Fibroblast of skin of left biceps (primary cell): Measurements from ENCODE around the gene CRCP.
"Not testable (repeated sequence)": the region's sequence is repeated elsewhere in the genome, so short reads cannot be mapped to it uniquely, and the experiment has no call there.

Experiments used
- DNase-seq, 2 experiments: peaks; one replicate each; pipeline ENCODE4 v3.0.0-alpha.2; 2013; ENCODE audit warnings: low read depth in 2 of 2

The CRCP gene

GRCh38 chr7:66114743-66115649, at the start of gene CRCP:
TSS of gene CRCP (plus strand) at chr7:66114847. CDS start at chr7:66114963, 116 bp downstream.
- peak in 1 of 2 experiments; percentile 25 for DNase-seq

- no peak for DNase-seq
Observed at GRCh38 chr7:66069732-66070131, 44.9 kb upstream of the CRCP start.

DNA sequence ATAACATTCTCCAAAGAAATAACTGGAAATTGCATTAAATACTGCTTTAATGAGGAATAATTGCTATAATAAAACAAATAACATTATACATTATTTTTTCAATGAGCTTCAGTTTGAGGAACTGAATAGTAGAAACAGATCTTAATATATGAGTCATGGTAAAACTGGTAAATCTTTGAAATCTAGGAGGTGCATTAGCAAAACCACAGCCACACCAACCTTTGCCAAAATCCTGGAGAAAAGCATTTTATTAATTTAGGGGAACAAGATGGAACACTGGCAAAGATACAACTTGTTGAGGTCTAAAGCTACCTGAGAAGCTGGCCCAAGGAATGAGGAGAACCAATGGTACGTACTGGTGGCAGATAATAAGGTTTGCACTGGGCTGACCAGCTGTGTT, 44.4 kb upstream of the CRCP start:
- DNase-seq = no peak

DNA sequence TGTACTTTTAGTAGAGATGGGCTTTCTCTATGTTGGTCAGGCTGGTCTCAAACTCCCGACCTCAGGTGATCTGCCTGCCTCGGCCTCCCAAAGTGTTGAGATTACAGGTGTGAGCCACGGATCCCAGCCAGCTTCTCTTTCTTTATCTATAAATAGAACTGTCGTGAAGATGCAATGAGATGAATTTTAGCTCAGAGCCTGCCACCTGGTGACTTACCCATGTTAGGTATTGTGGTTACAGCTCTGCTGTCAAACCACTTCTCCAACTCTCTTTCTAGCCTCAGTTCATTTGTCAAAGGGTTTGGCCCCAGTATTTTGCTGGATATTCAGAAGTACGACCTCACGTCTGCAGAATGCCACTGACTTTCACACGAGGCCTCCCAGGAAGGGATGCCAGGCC, 42.4 kb upstream of the CRCP start:
- DNase-seq = not testable (repeated sequence)

DNA sequence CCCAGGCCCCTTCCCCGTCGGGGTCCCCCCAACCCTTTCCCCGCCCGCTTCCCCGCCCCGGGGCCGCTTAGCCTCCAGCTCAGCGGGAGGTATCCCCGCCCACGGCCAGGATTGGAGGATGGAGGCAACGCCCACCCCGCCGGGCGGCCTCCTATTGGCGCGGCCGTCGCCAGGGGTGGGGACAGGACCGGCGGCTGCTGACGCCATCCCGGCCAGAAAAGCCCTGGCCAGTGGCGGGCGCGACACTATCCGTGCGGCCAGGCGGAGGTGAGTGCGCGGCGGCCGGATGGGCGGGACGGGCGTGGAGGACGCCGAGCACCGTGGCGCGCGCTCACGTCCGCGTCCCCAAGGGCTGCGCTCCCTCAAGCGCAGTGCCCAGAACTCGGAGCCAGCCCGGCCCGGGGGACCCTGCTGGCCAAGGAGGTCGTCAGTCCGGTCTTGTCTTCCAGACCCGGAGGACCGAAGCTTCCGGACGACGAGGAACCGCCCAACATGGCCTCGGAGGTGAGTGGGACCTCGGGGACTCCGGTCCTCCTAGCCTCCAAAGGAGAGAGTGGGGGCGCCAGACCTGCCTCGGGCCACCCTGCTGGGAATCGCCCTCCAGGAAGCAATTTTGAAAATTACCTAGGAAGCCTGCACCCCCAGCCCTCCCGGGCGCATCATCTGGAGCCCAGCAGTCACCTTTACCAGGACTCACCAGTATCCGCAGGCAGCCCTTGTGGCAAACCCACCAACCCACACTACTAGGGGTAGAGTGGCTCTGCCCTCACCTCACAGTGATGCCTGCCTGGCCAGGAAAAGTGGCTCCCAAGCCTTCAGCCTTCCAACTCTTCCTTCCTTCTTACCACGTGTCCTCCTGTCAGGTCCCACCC, 38.8 kb upstream of the CRCP start, which contains the start of gene ASL:
ASL (plus strand) TSS at position 230 of the 872 bp plus-strand sequence; CDS start at position 493, 263 bp downstream.
- peak; percentile 50 to 60 for DNase-seq

DNA sequence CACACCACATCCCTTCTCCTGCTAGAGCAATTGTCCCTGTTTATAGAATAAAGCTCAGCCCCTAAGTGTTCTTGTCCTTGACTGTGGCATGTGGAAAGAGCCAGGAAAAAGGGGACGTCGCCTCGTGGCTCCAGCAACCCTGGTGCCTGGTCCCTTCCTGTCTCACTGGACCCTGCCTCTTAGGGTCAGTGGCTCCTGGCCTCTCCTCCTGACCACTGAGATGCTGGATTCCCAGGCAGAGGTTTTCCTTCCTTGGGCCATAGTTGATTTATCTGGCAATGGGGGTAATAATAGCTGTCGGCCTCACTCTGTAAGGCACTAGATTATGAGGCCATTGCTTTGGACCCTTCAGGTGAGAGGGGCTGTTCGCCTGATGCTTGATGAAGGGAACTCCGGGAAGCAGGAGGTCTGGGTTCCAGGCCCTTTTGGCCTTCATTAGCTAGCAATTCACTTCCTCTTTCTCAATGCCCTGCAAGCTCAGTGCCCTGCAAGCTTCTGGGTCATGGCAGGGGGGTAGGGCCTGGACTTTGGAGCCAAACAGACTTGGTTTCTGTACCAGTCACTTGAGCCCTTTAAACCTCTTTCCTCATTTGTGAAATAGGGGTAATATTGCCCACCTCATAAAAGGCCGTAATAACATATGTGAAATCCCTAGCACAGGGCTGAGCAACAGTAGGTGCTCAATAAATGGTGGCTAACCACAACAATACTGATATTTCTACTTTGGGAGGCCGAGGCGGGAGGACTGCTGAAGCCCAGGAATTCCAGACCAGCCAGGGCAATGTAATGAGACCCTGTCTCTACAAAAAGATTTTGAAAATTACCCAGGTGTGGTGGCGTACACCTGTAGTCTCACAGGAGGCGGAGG, 38.0 kb upstream of the CRCP start:
- no peak for DNase-seq

DNA sequence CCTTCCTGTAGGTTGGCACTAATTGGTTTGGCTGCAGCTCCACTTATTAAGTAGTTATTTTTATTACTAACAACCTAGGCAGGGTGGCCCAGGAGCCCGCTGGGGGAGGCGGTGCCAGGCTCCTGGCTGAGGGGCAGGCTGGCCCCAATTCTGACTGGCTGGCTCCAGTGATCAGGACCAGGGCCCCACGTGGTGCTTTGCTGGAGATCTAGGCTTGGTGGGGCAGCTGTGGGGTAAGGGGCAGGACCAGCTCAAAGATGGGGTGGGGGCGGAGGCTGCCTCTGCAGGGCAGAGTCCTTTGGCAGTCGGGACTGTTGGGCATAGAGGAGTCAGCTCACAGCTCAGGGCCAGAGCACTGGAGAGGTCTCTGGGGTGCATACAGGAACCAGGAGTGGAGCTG, 36.6 kb upstream of the CRCP start:
- DNase-seq = no peak

DNA sequence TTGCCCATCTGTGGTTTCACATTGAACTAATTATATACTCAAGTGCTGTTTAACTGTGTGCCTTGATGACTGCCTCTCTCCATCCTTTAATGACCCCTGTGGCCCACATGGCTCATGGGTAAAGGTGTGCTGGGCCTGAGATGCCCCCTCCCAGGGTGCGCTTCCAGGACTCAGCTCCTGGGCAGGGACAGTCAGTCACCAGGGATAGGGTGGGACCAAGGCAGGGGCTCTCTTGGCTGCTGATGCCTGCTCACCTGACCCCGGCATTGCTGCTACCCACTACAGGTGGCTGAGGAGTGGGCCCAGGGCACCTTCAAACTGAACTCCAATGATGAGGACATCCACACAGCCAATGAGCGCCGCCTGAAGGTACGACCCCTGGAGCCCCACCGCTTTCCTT, 32.6 kb upstream of the CRCP start:
- DNase-seq = no peak

- no peak for DNase-seq
Observed at GRCh38 chr7:66082886-66083415, 31.7 kb upstream of the CRCP start.

- DNase-seq = no peak
Observed at GRCh38 chr7:66083677-66084076, 31.0 kb upstream of the CRCP start.

DNA sequence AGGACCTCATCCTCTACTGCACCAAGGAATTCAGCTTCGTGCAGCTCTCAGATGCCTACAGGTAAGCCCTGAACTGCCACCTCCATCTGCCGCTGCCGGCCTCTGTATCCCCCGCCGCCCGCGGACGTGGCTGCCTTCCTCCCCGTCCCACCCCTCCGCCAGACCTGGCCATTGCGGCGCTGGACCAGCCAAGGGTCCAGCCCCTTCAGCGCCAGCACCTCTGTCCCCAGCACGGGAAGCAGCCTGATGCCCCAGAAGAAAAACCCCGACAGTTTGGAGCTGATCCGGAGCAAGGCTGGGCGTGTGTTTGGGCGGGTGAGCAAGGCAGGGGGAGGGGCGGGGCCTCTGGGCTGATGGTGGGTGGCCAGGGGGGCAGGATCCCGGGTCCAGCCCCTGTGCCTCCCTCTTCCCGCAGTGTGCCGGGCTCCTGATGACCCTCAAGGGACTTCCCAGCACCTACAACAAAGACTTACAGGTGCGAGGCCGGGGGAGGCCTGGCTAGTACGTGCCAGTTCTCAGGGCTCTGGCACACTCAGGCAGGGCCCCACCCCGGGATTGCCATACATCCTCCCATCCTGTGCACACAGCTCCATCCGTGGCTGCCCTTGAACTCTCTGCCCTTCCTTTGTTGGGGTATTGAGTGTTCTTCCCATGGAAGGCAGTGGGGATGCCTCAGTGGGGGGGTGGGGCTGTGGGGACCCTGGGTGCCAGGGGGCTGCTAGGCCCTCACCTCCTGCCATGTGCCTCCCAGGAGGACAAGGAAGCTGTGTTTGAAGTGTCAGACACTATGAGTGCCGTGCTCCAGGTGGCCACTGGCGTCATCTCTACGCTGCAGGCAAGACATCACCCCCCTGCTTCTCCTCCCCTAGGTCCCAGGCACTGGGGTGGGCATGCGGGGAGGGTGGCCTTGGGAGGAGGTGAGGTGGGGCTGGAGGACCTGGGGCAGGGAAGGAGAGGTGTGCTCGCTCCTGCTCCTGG, 25.5 kb upstream of the CRCP start:
- no peak for DNase-seq

GRCh38 chr7:66092654-66093053, 22.0 kb upstream of the CRCP start:
- DNase-seq = no peak

GRCh38 chr7:66095010-66095409, 19.6 kb upstream of the CRCP start:
- DNase-seq = no peak

DNA sequence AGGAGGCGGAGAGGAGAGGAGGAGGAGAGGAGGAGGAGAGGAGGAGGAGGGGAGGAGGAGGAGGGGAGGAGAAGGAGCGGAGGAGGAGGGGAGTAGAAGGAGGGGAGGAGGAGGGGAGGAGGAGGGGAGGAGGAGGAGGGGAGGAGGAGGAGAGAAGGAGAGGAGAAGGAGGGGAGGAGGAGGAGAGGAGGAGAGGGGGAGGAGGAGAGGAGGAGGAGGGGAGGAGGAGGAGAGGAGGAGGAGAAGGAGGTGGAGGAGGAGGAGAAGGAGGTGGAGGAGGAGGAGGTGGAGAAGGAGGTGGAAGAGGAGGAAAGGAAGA, 15.5 kb upstream of the CRCP start:
- no peak for DNase-seq

DNA sequence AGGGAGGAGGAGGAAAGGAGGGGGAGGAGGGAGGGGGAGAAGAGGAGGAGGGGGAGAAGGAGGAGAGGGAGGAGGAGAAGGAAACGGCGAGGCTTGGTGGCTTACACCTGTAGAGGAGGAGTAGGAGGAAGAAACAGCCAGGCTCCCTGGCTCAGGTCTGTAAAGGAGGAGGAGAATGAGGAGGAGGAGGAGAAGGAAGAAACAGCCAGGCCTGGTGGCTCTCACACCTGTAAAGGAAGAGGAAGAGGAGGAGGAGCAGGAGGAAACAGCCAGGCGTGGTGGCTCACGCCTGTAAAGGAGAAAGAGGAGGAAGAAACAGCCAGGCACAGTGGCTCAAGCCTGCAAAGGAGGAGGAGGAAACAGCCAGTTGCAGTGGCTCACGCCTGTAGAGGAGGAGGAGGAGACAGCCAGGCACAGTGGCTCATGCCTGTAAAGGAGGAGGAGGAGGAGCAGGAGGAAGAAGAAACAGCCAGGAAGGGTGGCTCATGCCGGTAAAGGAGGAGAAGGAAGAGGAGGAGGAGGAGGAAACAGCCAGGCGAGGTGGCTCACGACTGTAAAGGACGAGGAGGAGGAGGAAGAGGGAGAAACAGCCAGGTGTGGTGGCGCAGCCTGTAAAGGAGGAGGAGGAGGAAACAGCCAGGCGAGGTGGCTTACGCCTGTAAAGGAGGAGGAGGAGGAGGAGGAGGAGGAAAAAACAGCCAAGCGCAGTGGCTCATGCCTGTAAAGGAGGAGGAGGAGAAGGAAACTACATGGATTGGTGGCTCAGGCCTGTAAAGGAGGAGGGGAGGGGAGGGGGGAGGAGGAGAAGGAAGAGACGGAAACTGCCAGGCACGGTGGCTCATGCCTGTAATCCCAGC, 14.9 kb upstream of the CRCP start:
- DNase-seq = peak; percentile 69 to 72

GRCh38 chr7:66100408-66101050, 14.1 kb upstream of the CRCP start:
- no peak for DNase-seq

DNA sequence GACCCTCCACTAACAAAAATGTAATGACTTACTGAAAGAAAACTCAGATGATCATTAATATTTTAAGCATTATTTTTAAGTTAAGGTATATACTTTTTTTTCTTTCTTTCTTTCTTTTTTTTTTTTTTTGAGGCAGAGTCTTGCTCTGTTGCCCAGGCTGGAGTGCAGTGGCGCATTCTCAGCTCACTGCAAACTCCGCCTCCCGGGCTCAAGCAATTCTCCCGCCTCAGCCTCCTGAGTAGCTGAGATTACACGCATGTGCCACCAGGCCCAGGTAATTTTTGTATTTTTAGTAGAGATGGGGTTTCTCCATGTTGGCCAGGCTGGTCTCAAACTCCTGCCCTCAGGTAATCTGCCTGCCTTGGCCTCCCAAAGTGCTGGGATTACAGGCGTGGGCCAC, 12.5 kb upstream of the CRCP start:
- not testable (repeated sequence) for DNase-seq

DNA sequence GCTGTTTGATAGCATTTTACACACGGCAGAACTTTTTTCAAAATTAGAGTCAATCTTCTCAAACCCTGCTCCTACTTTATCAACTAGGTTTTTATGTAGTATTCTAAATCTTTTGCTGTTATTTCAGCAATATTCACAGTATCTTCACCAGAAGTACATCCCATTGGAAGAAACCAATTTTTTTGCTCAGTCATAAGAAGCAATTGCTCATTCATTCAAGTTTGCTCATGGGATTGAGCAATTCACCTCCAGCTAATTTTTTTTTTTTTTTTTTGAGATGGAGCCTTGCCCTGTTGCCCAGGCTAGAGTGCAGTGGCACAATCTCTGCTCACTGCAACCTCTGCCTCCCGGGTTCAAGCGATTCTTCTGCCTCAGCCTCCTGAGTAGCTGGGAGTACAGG, 10.7 kb upstream of the CRCP start:
- DNase-seq = not testable (repeated sequence)

DNA sequence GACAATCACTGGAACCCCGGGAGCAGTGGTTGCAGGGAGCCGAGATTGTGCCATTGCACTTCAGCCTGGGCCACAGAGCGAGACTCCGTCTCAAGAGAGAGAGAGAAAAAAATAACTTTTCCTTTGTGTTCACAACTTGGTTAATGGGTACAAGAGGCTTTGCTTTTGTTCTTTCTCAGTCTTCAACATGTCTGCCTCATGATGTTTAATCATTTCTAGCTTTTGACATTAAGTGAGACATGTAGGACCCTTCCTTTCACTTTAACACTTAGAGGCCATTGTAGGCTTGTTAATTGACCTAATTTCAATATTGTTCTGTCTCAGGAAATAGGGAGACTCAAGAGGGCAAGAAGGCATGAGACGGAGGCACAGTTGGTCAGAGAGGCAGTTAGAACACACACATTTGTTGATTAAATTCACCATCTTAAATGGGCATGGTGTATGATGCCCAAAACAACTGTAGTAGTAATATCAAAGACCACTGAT, 9.3 kb upstream of the CRCP start:
- no peak for DNase-seq
